IMR-90 (cell line): ENCODE measurements around the gene RGPD8. TPM values are rescaled to one million over a fixed set of nuclear protein-coding genes. Genes with fewer than 3 reads are reported as not detected.
"Not testable (repeated sequence)": the region's sequence is repeated elsewhere in the genome, so short reads cannot be mapped to it uniquely, and the experiment has no call there.

Source experiments
- ATAC-seq: fragments of 200-7000 bp; cut with Tn5 transposase; 2 replicates; pipeline ENCODE4 v1.9.1; 2020; ENCODE audit warnings: low read depth, mild to moderate bottlenecking, moderate library complexity
- BruUV-seq: library from RNA; stranded (reverse); fragments of 400-500 nt; replicated peaks from 2 replicates; lab custom pipeline; 2021; lab: Mats Ljungman, UMichigan
- CTCF ChIA-PET: fragments of 300-600 bp; formaldehyde crosslinking; extraction: SDS; loops from one replicate; lab custom pipeline; 2021; ENCODE audit warnings: antibody characterized with exemption; lab: Yijun Ruan, JAX
- POLR2A ChIA-PET: fragments of 300-600 bp; sonication (Branson Sonifier 250); formaldehyde crosslinking; loops from one replicate; lab custom pipeline; 2022; ENCODE audit warnings: antibody characterized with exemption; ENCODE audit not compliant: unreplicated experiment; lab: Charles Lee
- DNase-seq: peaks from one replicate; pipeline ENCODE4 v3.0.0; 2013
- H2AFZ ChIP-seq: replicated peaks from 2 replicates; pipeline ENCODE3; 2013; ENCODE audit warnings: low read length, mild to moderate bottlenecking; ENCODE audit not compliant: poor library complexity
- H2AK5ac ChIP-seq: 2 replicates; pipeline ENCODE4 v1.6.1; 2013; ENCODE audit warnings: low read depth, low read length, inconsistent platforms
- H2AK9ac ChIP-seq: replicated peaks from 2 replicates; pipeline ENCODE3; 2013; ENCODE audit warnings: mild to moderate bottlenecking, low read depth, low read length, moderate library complexity; ENCODE audit not compliant: poor library complexity
- H2BK120ac ChIP-seq: 2 replicates; pipeline ENCODE4 v1.6.1; 2013; ENCODE audit warnings: low read depth, low read length, inconsistent platforms
- H2BK15ac ChIP-seq: 3 replicates; pipeline ENCODE4 v1.6.1; 2013; ENCODE audit warnings: low read depth, low read length, inconsistent platforms
- H2BK20ac ChIP-seq: 2 replicates; pipeline ENCODE4 v1.6.1; 2013; ENCODE audit warnings: low read depth, mild to moderate bottlenecking, inconsistent platforms, low read length, moderate library complexity
- H2BK5ac ChIP-seq: 2 replicates; pipeline ENCODE4 v1.6.1; 2013; ENCODE audit warnings: mild to moderate bottlenecking, low read depth, low read length, inconsistent platforms; ENCODE audit not compliant: poor library complexity, severe bottlenecking
- H3K14ac ChIP-seq: replicated peaks from 2 replicates; pipeline ENCODE4 v1.6.1; 2013; ENCODE audit warnings: low read depth, low read length, inconsistent platforms
- H3K18ac ChIP-seq: 2 replicates; pipeline ENCODE4 v1.6.1; 2013; ENCODE audit warnings: low read depth, low read length, control low read depth
- H3K23ac ChIP-seq: 2 replicates; pipeline ENCODE4 v1.6.1; 2013; ENCODE audit warnings: low read depth, low read length, inconsistent platforms
- H3K27ac ChIP-seq: 2 replicates; pipeline ENCODE4 v1.5.1; 2013; ENCODE audit warnings: mild to moderate bottlenecking, control low read depth, low read length; ENCODE audit not compliant: insufficient read depth
- H3K27me3 ChIP-seq: 2 replicates; pipeline ENCODE4 v1.6.1; 2013; ENCODE audit warnings: low read length; ENCODE audit not compliant: control insufficient read depth, insufficient read depth
- H3K36me3 ChIP-seq: 2 replicates; pipeline ENCODE4 v1.6.1; 2013; ENCODE audit warnings: low read length, mixed read lengths; ENCODE audit not compliant: control insufficient read depth, insufficient read depth
- H3K4ac ChIP-seq: 2 replicates; pipeline ENCODE4 v1.6.1; 2013; ENCODE audit warnings: low read depth, low read length, inconsistent platforms
- H3K4me1 ChIP-seq: 2 replicates; pipeline ENCODE4 v1.6.1; 2013; ENCODE audit warnings: low read length, mixed read lengths; ENCODE audit not compliant: control insufficient read depth, insufficient read depth
- H3K4me2 ChIP-seq: 2 replicates; pipeline ENCODE4 v1.6.1; 2013; ENCODE audit warnings: low read depth, mild to moderate bottlenecking, control low read depth, low read length, moderate library complexity
- H3K4me3 ChIP-seq: 2 replicates; pipeline ENCODE4 v1.5.1; 2013; ENCODE audit warnings: low read depth, mild to moderate bottlenecking, control low read depth, low read length, moderate library complexity; ENCODE audit not compliant: insufficient read depth
- H3K56ac ChIP-seq: 2 replicates; pipeline ENCODE4 v1.6.1; 2013; ENCODE audit warnings: low read length, inconsistent platforms; ENCODE audit not compliant: insufficient read depth; ENCODE audit errors: extremely low read depth
- H3K79me1 ChIP-seq, 2 experiments: 2 replicates each; pipeline ENCODE4 v1.6.1; 2013; ENCODE audit warnings: low read length in 2 of 2, inconsistent platforms in 1 of 2, low read depth in 1 of 2
- H3K9ac ChIP-seq: 2 replicates; pipeline ENCODE4 v1.6.1; 2013; ENCODE audit warnings: low read depth, low read length, control low read depth
- H3K9me1 ChIP-seq: 2 replicates; pipeline ENCODE4 v1.6.1; 2013; ENCODE audit warnings: low read length, inconsistent platforms; ENCODE audit not compliant: insufficient read depth
- H3K9me3 ChIP-seq: 2 replicates; pipeline ENCODE4 v1.6.1; 2013; ENCODE audit warnings: low read length; ENCODE audit not compliant: control insufficient read depth, insufficient read depth
- H4K20me1 ChIP-seq: 2 replicates; pipeline ENCODE4 v1.6.1; 2013; ENCODE audit warnings: low read length, inconsistent platforms; ENCODE audit not compliant: insufficient read depth
- H4K5ac ChIP-seq: 2 replicates; pipeline ENCODE4 v1.6.1; 2013; ENCODE audit warnings: mild to moderate bottlenecking, low read depth, low read length, control low read depth
- H4K8ac ChIP-seq, 2 experiments: 2 replicates each; pipeline ENCODE4 v1.6.1; 2013; ENCODE audit warnings: low read depth in 2 of 2, low read length in 2 of 2, control low read depth in 1 of 2, inconsistent platforms in 1 of 2
- H4K91ac ChIP-seq: 2 replicates; pipeline ENCODE4 v1.6.1; 2013; ENCODE audit warnings: low read depth, low read length, inconsistent platforms; ENCODE audit not compliant: insufficient read depth
- WGBS, 2 experiments: methylation state at CpG; one replicate each; pipeline versions ENCODE4 v1.1.5 to v1.1.7; 2013; ENCODE audit warnings: missing lambda C conversion rate in 2 of 2; ENCODE audit not compliant: insufficient read length in 1 of 2; ENCODE audit errors: extremely low coverage in 2 of 2; 5-methylcytosine and 5-hydroxymethylcytosine counted together
- dilution Hi-C: fragments of 300-500 bp; cut with HindIII; formaldehyde crosslinking; loops from one replicate; pipeline ENCODE4 v1.14.3; 2018; ENCODE audit warnings: low sequenced_read_pairs; ENCODE audit not compliant: unreplicated experiment
- in situ Hi-C: fragments of 300-500 bp; cut with MboI; formaldehyde crosslinking; loops from 3 replicates; pipeline ENCODE4 v1.14.3; 2019; ENCODE audit warnings: low sequenced_read_pairs, inconsistent platforms, mixed read lengths
- intact Hi-C: fragments of 100-400 bp; cut with micrococcal nuclease; formaldehyde crosslinking; loops from 2 replicates; pipeline ENCODE4 v1.10.0; 2022
- polyA plus RNA-seq, 3 experiments: library from polyadenylated mRNA; depleted of rRNA; stranded (reverse); fragments of >200 nt; gene quantifications; 2 replicates each; pipeline ENCODE4 v1.2.3, GENCODE V29; 2012; ENCODE audit warnings: low replicate concordance in 1 of 3
- total RNA-seq: library from RNA; depleted of rRNA; stranded (reverse); fragments of >200 nt; gene quantifications from 2 replicates; pipeline ENCODE4 v1.2.3, GENCODE V29; 2012

Gene RGPD8
- total and polyA plus RNA-seq, 2 of the 4 experiments (the other 2 are of a cell fraction) = 0.67 to 4.1 TPM

DNA sequence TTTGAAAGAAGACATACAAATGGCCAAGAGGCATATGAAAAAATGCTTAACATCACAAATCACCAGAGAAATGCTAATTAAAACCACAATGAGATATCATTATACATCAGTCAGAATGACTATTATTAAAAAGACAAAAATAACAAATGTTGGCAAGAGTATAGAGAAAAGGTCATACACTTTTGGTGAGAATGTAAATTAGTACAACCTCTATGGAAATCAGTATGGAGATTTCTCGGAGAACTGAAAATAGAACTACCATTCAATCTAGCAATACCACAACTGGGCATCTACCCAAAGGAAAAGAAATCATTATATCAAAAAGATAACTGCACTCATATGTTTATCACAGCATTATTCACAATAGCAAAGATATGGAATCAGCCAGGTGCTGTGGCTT, 10.8 kb upstream of the RGPD8 start:
- H4K5ac ChIP-seq, H3K4me3 ChIP-seq, H2AK9ac ChIP-seq, H3K56ac ChIP-seq, H2AFZ ChIP-seq, BruUV-seq, H3K18ac ChIP-seq, intact Hi-C loops, H2AK5ac ChIP-seq, H3K9ac ChIP-seq, ATAC-seq, H3K27ac ChIP-seq, H2BK5ac ChIP-seq, H4K20me1 ChIP-seq, H3K4me1 ChIP-seq, H3K23ac ChIP-seq, H2BK15ac ChIP-seq, H2BK20ac ChIP-seq, CTCF ChIA-PET, dilution Hi-C loops, DNase-seq, H3K14ac ChIP-seq, H4K91ac ChIP-seq, H2BK120ac ChIP-seq, H3K9me1 ChIP-seq, H3K4me2 ChIP-seq, H3K4ac ChIP-seq, H3K27me3 ChIP-seq, H3K79me1 ChIP-seq, H3K9me3 ChIP-seq, H3K36me3 ChIP-seq, POLR2A ChIA-PET, H4K8ac ChIP-seq: not testable (repeated sequence)
- WGBS, 2 experiments = no CpG with 5 or more reads among the region's 1 CpG
- in situ Hi-C loops = loop anchor here (25.0 kb wide), 1 partner anchor 182 kb away; the partner anchor contains the start of gene ZC3H8
